NCI-H146 treated with DMSO at 0.1 percent for 48 hours (cell line): ENCODE measurements around the gene TUBGCP4.
"Not testable (repeated sequence)": the region's sequence is repeated elsewhere in the genome, so short reads cannot be mapped to it uniquely, and the experiment has no call there.

ENCODE experiments used
- DNase-seq: peaks from one replicate; lab custom pipeline; 2025; ENCODE audit not compliant: unreplicated experiment; lab: John Stamatoyannopoulos, UW

The TUBGCP4 gene, protein sequence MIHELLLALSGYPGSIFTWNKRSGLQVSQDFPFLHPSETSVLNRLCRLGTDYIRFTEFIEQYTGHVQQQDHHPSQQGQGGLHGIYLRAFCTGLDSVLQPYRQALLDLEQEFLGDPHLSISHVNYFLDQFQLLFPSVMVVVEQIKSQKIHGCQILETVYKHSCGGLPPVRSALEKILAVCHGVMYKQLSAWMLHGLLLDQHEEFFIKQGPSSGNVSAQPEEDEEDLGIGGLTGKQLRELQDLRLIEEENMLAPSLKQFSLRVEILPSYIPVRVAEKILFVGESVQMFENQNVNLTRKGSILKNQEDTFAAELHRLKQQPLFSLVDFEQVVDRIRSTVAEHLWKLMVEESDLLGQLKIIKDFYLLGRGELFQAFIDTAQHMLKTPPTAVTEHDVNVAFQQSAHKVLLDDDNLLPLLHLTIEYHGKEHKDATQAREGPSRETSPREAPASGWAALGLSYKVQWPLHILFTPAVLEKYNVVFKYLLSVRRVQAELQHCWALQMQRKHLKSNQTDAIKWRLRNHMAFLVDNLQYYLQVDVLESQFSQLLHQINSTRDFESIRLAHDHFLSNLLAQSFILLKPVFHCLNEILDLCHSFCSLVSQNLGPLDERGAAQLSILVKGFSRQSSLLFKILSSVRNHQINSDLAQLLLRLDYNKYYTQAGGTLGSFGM

DNA sequence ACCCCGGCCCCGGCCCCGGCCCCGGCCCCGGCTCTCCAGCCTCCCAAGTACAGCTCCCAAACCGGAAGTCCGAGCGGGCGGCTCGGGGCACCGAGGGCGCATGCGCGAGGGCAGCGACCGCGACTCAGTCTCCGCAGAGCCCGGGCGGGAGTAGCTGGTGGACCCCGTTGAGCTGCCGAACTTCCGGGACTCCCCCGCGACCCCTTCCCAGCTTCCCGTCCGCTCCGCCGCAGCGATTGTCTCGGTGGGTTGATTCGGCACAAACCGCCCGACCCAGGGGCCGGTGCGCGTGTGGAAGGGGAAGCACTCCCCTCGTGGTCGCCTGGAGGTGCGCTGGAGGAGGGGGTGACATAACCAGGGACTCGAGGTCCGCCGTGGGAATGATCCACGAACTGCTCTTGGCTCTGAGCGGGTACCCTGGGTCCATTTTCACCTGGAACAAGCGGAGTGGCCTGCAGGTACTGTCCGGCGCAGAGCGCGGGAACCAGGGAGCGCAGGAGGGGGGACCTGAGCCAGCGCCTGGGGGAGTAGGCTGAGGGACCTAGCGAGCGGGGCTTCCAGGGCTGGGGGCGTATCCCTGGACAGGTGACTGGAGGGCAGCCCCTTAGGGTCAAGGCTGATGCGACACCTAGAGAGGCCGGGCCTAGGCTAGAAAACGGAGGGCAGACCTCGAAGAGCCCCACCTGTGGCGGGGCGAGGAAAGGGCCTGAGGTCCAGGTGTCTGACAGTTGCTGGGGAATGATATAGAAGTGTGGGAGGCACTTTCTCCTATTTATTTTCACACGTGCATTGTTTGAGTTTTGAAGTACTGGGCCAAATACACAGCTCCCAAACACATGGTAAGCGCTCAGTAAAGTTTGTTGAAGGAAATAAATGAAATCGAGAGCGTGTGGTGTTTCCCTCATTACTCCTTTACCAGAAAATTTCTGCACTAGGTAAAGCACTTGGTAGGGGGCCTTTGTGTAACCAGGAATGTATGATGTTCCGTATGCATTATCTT is at the start of gene TUBGCP4, which contains the start of gene ZSCAN29:
TUBGCP4 (plus strand) TSS at position 127 of the 1,000 bp plus-strand sequence; CDS start at position 381, 254 bp downstream.
ZSCAN29 (minus strand) TSS at position 69 of the 1,000 bp plus-strand sequence. CDS start 1,130 bp downstream, outside the sequence.
- peak; percentile 72 for DNase-seq

DNA sequence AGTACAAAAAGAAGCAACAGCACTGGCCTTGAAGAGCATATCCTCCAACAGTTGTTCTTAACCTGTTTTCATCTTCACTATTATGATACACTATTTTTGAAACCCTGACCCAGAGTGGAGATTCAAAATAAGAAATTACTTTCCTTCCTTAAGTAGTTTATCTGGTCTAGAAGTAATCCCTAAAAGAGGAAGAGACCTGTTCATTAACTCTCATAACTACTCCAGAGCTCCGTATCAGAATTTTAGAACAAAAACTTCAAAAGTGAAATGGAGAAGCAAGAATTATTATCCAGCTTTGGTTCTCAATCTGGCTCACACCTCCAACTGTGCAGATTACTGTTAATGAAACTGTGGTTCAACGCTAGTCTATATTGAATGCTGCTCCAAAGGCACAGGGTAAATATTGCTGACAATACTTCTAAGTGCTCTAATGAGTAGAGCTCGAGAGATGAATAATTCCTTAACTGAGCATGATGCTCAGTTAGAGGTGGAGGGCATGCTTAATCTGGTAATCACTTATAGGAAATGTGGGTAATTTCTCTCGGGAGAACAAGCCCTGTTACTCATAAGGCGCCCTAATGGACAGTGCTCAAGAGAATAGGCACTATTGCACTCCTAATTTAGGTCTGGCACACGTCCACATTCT is 45.7 kb upstream of the TUBGCP4 start:
- peak; percentile 0 for DNase-seq

DNA sequence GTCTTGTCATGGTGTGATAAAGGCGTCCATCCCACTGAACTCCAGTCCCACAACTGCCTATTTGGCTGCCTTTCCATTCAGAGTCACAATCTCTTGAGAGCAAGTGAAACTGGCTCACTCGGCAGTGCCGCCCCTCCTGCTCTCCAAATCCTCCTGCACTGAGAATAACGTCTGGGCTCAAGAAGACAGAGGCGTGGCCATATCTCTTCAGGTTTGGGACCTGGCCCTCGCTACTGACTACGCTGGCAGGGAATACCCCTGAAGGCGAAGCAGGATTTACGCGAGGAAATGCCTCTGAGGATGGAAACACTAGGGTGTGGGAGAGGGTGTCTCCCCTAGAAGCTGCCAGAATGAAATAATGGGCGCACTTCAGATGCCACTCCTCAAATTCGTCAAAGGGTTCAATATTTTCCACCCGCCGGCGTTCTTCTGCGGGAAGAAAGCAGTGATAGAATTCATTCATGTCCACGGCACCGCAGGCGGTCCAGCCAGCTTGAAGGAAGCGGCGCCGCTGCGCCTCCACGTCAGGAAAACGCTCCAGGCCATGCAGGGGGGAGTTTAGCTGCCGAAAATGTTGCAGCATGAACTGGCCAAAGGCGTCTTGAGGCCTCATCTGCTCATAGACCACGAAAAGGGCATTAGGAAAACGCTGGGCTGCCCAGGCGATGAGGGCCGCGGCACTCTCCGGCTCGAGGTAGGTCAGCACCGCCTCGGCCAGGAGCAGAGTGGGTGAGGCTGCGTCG is 41.5 kb upstream of the TUBGCP4 start:
- DNase-seq = peak; percentile 21

DNA sequence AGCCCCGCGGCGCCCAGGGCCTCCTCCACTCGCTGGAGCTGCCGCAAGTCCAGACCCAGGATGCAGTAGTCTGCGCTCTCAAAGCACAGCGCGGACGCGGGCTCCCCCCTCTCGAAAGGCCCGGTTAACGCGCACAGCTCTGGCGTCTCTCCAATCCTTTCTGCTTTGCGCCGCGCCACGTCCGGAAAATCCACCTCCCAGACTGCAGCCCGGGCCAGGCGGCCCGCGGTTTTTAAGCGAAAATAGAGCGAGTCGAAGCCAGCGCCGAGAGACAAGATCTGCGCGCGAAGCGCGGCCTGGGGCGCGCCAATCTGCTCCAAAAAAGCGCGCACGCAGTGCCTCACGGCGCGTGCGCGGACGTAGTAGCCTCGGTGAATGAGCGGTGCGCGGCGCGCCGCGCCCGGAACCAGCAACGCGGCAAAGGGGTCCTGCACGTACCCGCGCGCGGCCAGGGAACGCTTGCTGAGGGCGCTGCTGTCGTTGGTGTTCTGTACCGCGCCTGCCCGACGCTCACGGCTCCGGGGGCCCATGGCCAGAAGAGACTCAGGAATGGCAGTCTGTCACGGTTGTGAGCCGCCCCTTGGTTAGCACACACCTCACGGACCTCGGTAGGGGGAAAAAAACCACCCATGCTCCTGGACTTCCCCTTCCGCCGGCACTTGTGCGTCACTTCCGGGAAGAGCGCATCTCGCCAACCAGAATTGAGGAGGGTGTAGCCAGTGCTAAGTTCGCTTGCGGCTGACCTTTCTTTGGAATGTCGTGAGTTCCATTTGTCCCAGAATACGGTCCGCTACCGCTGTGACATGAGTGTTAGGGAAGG is 40.7 kb upstream of the TUBGCP4 start, which contains the start of gene LCMT2:
LCMT2 (minus strand) TSS at position 614 of the 820 bp plus-strand sequence; CDS start at position 530, 84 bp downstream.
- peak; percentile 70 for DNase-seq

DNA sequence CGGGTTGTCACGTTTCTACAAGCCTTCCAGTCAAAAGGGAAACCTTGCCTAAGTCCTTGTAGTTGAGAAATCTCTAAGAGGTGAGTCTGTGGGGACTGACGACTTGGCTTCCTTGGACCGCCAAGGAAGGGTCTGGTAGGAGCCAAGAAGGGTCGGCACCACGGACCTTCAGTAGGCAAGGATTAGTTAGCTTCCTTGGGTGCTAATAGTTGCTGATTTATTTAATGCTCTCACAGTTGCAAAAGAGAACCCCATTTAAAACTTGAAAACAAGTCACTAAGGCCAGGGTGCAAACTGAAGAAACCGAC is 40.2 kb upstream of the TUBGCP4 start:
- no peak for DNase-seq

DNA sequence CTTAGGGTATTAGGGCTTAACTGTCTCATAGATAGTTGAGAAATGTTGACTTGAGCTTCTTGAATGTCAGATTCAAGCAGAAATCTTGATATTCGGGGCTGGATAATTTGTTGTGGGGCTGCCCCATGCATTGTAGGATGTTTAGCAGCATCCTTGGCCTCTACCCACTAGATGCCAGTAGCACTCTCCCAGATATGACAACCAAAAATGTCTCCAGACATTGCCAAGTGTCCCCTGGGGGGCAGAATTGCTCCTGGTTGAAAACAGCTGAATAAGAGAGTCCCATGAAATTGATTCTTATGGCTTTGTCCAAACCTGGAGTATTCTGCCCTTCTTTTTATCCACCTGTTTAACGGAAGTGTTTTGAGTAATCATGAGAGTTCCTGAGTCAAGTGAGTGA is 24.6 kb upstream of the TUBGCP4 start:
- no peak for DNase-seq

DNA sequence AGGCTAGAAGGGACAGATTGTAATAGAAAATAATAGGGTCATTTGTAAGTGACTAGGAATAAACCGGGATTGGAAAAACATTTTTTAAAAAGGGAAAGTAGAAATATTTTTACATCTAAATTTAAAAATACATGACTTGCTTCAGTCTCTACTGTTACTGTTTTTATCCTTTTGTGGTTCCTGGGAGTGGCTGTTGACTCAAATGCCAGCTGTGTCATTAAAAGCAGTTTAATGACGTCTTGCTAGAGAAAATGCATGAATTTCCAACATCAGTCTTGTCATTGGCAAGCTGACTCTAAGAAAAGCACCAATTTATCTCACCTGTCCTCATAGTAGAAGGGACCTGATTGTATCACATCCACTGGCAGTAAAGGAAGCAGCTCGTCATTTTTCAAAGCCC is 23.8 kb upstream of the TUBGCP4 start:
- no peak for DNase-seq

DNA sequence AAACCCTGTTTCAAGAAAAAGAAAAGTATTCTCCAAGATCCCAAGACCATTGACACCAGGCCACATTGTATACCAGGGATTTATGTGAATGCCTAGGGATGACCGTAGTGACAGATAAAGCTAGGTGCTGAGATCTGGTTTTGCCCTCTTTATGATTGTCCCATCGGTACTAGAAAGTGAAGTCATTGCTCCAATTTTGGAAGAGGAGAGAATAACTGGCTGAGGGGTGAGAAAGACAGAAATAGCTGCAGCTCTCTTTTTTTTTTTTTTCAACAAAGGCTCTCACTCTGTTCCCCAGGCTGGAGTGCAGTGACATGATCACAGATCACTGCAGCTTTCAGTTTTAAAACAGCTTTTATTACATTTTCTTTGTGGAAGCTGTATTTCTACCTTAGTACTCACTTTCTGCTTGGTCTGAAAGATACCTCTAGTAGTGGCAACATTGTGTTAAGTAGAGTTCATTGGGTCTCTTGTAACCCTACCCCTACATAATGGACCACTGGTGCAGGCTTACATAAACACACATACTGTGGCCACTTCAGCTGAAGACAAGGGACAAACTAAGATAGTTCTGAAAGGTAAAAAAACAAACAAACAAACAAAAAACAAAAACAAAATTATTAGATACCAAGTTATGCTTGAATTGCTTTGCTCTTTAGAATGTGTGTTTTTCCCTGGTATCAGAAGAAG is 18.1 kb upstream of the TUBGCP4 start:
- no peak for DNase-seq

DNA sequence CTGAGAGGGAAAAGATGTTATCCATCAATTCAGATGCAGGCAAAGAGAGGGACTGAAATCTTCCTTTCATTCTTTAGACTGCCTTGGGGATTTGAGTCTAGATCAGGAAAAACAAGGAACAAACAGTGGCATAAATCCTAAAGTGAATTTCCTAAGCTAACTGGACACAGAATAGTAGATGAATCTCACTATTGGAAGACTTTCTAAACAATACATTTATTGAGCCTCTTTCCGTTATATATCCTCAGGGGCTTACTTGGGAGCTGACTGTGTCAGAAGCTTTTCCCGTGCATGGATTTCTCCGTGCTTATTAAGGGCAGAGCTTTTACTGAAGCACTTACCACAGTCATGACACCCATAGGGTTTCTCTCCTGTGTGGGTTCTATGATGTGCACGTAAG is 10.1 kb upstream of the TUBGCP4 start:
- no peak for DNase-seq

DNA sequence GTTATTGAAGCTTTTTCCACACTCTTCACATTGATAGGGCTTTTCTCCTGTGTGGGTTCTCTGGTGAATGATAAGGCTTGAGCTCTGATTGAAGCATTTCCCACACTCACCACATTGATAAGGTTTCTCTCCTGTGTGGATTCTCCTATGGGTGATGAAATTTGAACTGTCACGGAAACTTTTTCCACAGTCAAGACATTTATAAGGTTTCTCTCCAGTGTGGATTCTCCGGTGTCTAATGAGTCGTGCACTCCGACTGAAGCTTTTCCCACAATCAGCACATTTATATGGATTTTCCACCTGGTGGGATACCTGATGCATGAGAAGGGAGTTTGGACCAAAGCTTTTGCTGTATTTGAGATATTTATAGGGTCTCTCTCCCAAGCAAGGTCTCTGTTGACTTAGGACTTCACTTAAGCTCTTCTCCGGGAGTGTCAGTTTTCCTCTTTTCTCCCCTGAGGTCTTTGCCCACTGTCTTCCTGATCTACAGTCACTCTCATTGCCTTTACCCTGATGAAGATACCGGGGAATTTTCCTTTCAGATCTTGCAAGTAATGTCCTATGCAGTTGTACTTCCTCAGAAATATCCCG is 9.5 kb upstream of the TUBGCP4 start:
- no peak for DNase-seq

DNA sequence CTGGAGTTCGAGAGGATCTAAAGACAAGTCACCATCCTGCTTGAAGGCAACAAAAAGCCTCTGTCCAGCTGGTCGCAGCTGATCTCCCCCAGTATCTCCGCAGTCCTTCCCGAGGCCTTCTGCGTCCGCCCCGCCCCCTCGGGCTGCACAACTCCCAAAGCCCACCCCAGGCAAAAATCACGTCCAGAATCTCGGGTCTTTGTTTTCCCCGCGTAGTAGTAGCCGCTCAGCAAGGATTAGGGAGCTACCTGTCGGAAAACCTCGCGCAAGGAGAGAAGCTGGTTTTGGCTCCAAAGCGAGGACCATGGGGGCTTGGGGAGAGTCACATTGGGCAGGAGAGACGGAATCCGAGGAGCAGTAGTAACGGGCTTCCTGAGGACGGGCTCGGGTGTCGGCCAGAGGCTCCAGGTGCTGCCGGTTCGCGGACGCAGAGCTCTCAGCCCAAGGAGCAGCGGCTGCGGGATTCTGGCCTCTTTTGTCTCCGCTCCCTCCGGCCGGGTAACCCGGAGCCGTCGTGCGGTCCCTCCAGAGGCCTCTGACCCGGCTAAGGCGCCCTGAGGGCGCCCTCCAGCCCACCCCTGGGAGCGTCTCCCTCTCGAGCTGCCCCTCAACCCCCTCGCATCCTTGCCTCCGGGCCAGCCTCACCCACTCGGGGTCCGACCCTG is 459 bp upstream of the TUBGCP4 start:
- no peak for DNase-seq

DNA sequence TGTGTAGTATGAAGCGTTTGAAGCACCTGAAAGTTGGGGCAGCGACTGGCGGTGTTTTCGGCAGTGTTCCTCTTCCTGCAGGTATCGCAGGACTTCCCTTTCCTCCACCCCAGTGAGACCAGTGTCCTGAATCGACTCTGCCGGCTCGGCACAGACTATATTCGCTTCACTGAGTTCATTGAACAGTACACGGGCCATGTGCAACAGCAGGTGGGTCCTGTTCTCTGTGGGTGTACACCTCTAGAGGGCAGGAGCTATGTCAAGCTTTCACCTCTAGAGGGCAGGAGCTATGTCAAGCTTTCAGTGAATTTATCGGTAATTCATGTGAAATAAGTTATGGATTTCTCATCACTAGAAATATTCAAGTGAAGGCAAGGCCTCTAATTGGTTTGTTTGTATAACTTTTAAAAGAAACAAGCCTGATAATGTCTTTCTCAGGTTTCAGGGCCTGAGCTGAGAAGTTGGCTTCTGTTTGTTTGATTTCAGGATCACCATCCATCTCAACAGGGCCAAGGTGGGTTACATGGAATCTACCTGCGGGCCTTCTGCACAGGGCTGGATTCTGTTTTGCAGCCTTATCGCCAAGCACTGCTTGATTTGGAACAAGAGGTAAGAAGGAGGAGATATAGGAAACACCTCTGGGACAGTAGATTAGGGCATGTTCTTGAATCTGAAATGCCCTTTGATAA is 5.3 kb downstream of the TUBGCP4 start:
- no peak for DNase-seq

DNA sequence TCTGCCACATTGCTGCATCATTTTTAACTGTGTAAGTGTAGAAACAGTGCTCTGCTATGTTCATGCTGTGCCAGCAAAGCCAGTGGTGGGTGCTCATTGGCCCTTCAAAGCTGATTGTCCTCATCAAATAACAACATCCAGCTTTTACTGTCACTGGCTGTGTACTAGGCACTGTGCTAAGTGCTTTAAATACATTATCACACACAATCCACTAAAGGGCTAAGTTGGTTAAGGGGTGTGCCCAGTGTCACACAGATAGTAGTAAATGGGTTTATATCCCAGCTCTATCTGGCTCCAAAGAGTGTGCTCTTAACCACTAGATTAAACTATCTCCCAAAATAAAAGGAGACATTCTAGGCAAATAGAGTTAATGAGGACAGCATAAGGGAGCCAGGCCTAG is 7.7 kb downstream of the TUBGCP4 start:
- DNase-seq = no peak

DNA sequence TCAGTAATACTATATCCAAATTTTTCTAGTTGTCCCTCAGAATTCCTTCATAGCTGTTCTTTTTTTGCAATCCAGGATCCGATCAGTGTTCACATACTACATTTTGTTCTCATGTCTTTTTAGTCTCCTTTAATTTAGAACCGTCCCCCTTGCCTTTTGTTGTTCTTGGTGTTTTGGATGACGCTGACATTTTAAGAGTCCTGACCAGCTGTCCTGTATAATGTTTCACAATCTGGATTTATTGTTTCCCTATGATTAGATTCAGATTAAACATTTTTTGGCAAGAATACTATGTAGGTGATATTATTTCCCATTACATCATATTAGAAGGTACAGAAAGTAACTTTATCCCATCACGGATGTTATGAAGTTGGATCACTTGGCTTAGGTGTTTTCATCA is 11.4 kb downstream of the TUBGCP4 start:
- DNase-seq = no peak

DNA sequence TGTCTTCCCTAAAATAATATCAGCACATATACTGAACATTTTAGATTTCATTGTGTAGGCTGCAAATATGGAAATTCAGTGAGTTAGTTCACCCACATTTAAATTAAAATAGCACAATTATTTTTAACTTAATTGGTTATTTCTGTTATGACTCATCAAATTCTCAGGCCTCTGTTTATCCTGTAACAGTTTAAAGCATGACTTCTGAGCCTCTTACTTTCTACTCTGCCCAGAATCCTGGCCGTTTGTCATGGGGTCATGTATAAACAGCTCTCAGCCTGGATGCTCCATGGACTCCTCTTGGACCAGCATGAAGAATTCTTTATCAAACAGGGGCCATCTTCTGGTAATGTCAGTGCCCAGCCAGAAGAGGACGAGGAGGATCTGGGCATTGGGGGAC is 12.2 kb downstream of the TUBGCP4 start:
- DNase-seq = no peak

DNA sequence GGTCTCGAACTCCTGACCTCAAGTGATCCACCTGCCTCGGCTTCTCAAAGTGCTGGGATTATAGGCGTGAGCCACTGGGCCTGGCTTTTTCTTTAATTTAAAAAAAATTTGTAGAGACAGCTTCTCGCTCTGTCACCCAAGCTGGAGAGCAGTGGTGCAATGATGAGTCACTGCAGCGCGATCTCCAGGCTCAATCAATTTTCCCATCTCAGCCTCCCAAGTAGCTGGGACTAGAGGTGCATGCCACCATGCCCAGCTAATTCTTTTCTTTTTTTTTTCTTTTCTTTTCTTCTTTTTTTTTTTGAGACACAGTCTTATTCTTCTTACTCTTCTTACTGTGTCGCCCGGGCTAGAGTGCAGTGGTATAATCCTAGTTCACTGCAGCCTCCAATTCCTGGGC is 19.8 kb downstream of the TUBGCP4 start:
- no peak for DNase-seq

DNA sequence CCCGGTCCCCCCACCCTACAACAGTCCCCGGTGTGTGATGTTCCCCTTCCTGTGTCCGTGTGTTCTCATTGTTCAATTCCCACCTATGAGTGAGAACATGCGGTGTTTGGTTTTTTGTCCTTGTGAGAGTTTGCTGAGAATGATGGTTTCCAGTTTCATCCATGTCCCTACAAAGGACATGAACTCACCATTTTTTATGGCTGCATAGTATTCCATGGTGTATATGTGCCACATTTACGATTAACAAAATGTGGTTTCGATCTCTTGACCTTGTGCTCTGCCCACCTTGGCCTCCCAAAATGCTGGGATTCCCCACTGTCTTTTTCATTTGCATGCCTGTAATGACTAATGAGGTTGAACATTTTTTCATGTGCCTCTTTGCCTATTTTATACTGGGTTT is 22.7 kb downstream of the TUBGCP4 start:
- DNase-seq = not testable (repeated sequence)
